GM12891 (cell line): ENCODE data around the gene PIK3CD.

Experiments
- PAX5 ChIP-seq: IDR thresholded peaks from 2 replicates; pipeline ENCODE4 v1.6.1; 2011; ENCODE audit warnings: low read length, moderate library complexity, mild to moderate bottlenecking; ENCODE audit not compliant: insufficient read depth, severe bottlenecking
- POLR2A ChIP-seq: IDR thresholded peaks from 2 replicates; pipeline ENCODE4 v1.6.1; 2011; ENCODE audit warnings: low read depth, low read length, control low read depth

DNA sequence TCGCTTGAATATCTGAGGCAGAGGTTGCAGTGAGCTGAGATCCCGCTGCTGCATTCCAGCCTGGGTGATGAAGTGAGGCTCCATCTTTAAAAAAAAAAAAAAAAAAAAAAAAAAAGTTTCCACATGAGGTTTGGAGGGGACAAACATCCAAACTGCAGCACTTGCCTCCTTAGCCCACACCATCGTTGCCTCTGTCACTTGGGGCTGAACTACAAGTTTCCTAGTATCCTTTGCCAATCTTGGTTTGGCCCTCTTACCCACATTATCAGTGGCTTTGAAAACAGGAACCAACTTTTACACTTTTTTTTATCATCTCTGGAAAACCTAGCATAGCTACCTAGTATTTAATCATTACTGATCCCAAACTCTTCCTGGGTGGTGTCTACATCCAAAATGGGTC is 113.0 kb downstream of the PIK3CD start:
- TF ChIP-seq POLR2A (no peak), PAX5 (no peak)
